Transverse colon (tissue), 3 donors: ENCODE data around the gene HSBP1L1.

Experiments
- CTCF ChIP-seq, 5 experiments: fragments of 200-600 bp in 3 of 5; fragments of 450-650 bp in 2 of 5; sonication (generic) in 3 of 5; IDR thresholded peaks; 1 replicate in 2 of 5; 2 replicates in 3 of 5; pipeline ENCODE4 v1.5.1; 2016 to 2017; ENCODE audit warnings: antibody characterized with exemption in 5 of 5, inconsistent platforms in 3 of 5, mild to moderate bottlenecking in 2 of 5, moderate library complexity in 1 of 5
- EP300 ChIP-seq: sonication (generic); formaldehyde crosslinking; IDR thresholded peaks from one replicate; pipeline ENCODE4 v1.6.1; 2017; ENCODE audit warnings: antibody characterized with exemption, low read depth

GRCh38 chr18:80009661-80010550, 45.5 kb downstream of the HSBP1L1 start:
- TF ChIP-seq CTCF (IDR thresholded peaks at IDR 0.05) (no peak), EP300 (no peak)
